Left ventricle myocardium inferior (tissue), 1 donor: ENCODE measurements around the gene CDKL2. TPM values are rescaled to one million over a fixed set of nuclear protein-coding genes. Genes with fewer than 3 reads are reported as not detected.
A peak's percentile ranks its signal among the peaks of the same experiment; 100 is the strongest.

Experiments
- DNase-seq: peaks from one replicate; pipeline ENCODE4 v3.0.0-alpha.2; 2020
- H3K27ac ChIP-seq: fragments of 200-600 bp; replicated peaks from 2 replicates; pipeline ENCODE4 v1.8.0; 2021
- H3K27me3 ChIP-seq: fragments of 200-600 bp; 2 replicates; pipeline ENCODE4 v1.8.0; 2021; ENCODE audit warnings: low read depth
- H3K36me3 ChIP-seq: fragments of 200-600 bp; 2 replicates; pipeline ENCODE4 v1.8.0; 2021
- H3K4me1 ChIP-seq: fragments of 200-600 bp; 2 replicates; pipeline ENCODE4 v1.8.0; 2021
- H3K4me3 ChIP-seq: fragments of 200-600 bp; 2 replicates; pipeline ENCODE4 v1.8.0; 2021; ENCODE audit warnings: mild to moderate bottlenecking, moderate library complexity
- H3K9me3 ChIP-seq: fragments of 200-600 bp; replicated peaks from 2 replicates; pipeline ENCODE4 v1.8.0; 2021
- intact Hi-C: fragments of 100-400 bp; cut with micrococcal nuclease; formaldehyde crosslinking; loops from one replicate; pipeline ENCODE4 v1.11.0; 2022
- long read RNA-seq: library from polyadenylated mRNA; unstranded; transcript quantifications from one replicate; pipeline ENCODE4 v2.0.0, GENCODE V29; 2021
- total RNA-seq: library from RNA; stranded (reverse); fragmentation: NEBNext Ultra II Directional; extraction: Animal tissue kit (Norgen Biotek cat#: 25700); gene quantifications from one replicate; pipeline ENCODE4 v1.2.1, GENCODE V29; 2021
- TF ChIP-seq, protein P1 (sequence below): fragments of 200-600 bp; IDR thresholded peaks from 2 replicates; pipeline ENCODE4 v1.8.0; 2021; ENCODE audit warnings: antibody characterized with exemption, mild to moderate bottlenecking, borderline replicate concordance
- donor health status: DM: no; HTN: yes; CAD: no; lungs with severe emphysema.

CDKL2 gene
- 0.11 TPM for total RNA-seq
- long read RNA-seq, result 0 reads

DNA sequence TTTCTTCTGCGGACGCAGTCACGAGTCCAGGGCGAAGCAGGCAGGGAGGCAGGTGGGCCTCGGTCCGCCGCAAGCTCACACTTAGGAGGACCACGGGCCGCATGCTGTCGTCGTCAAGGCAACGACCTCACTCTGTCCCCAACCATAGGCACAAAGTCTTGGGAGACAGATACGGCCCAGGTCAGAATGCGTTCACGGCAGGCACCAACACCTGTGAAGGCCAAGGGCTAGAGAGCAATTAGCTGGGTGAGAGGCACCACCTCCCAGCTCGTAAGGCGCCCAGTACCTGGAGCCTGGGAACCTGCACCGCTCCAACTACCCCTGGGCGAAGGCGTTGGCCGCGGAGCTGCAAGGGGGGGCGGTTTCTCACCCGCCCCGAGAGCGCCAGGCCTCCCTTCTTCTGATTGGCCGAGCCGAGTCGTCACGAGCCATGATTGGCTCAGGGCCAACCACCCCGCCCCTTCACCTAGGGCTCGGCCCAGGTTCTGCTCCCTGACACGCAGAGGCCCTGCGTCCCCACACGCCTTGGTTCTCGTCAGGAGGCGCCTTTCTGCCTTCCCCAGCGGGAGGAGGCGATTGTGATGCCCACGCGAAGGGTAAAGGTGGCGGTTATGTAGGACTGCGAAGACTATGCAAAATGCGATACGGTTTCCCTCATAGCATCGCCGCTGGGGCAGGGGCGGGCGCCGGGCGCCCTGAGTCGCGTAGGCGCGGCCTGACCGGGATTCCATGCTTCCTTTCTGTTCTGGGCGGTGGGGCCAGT, at the start of gene CDKL2:
TSS of gene CDKL2 (minus strand) at position 355 of the 763 bp plus-strand sequence. CDS start 4,540 bp downstream, outside the sequence.
- H3K4me1 ChIP-seq, result peaks cover 12% of the 10 kb centered on the region
- no peaks in the 10 kb centered on the region for H3K9me3 ChIP-seq
- peak within 1 kb of the TSS; percentile 70 for H3K4me3 ChIP-seq
- intact Hi-C loops, result no loop called here
- no peak within 1 kb of the TSS for H3K27ac ChIP-seq
- peak; percentile 80 for DNase-seq
- TF ChIP-seq, protein P1, sequence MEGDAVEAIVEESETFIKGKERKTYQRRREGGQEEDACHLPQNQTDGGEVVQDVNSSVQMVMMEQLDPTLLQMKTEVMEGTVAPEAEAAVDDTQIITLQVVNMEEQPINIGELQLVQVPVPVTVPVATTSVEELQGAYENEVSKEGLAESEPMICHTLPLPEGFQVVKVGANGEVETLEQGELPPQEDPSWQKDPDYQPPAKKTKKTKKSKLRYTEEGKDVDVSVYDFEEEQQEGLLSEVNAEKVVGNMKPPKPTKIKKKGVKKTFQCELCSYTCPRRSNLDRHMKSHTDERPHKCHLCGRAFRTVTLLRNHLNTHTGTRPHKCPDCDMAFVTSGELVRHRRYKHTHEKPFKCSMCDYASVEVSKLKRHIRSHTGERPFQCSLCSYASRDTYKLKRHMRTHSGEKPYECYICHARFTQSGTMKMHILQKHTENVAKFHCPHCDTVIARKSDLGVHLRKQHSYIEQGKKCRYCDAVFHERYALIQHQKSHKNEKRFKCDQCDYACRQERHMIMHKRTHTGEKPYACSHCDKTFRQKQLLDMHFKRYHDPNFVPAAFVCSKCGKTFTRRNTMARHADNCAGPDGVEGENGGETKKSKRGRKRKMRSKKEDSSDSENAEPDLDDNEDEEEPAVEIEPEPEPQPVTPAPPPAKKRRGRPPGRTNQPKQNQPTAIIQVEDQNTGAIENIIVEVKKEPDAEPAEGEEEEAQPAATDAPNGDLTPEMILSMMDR, result no peak
- no peaks in the 10 kb centered on the region for H3K36me3 ChIP-seq
- no peaks in the 10 kb centered on the region for H3K27me3 ChIP-seq

DNA sequence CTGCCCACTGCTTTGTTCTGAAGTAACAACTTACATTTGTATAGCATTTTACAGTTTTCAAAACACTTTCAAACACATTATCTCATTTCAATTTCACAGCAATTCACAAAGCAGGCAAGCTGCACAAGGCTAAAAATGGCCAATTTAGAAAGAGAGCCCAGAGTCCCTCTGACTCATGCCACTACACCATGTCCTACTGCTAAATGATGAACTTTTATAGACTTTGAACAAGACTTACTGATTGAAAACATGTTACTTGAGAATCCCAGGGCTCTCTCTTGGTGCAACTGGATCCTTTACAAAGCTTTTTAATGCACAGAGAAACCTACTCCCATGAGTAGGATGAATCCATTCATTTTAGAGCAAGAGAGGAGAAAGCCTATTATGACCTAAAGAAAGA, 48.6 kb upstream of the CDKL2 start:
- intact Hi-C loops, result no loop called here
- no peak overlapping the region for H3K4me3 ChIP-seq
- no peak overlapping the region for H3K27ac ChIP-seq
- H3K36me3 ChIP-seq, result no peaks in the 10 kb centered on the region
- H3K9me3 ChIP-seq, result no peaks in the 10 kb centered on the region
- peaks cover 4% of the 10 kb centered on the region for H3K4me1 ChIP-seq
- no peak for DNase-seq
- no peaks in the 10 kb centered on the region for H3K27me3 ChIP-seq
- TF ChIP-seq, protein P1, result no peak

DNA sequence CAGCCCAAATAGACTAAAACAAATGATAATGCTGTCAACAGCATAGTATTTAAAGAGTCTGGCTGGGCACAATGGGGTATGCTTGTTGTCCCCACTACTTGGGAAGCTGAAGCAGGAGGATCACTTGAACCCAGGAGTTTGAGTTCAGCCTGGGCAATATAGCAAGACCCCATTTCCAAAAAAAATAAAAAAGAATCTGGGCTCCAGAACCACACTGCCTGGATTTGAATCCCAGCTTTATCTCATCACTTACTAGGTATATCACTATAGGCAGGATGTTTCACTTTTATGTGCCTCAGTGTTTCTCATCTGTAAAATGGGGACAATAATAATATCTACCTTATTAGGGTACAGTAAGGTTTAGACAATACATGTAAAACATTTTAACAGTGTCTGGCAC, 48.1 kb upstream of the CDKL2 start:
- TF ChIP-seq, protein P1, result no peak
- no peak overlapping the region for H3K27ac ChIP-seq
- H3K27me3 ChIP-seq, result no peaks in the 10 kb centered on the region
- peaks cover 7% of the 10 kb centered on the region for H3K4me1 ChIP-seq
- intact Hi-C loops, result no loop called here
- no peak overlapping the region for H3K4me3 ChIP-seq
- no peak for DNase-seq
- no peaks in the 10 kb centered on the region for H3K9me3 ChIP-seq
- H3K36me3 ChIP-seq, result no peaks in the 10 kb centered on the region

DNA sequence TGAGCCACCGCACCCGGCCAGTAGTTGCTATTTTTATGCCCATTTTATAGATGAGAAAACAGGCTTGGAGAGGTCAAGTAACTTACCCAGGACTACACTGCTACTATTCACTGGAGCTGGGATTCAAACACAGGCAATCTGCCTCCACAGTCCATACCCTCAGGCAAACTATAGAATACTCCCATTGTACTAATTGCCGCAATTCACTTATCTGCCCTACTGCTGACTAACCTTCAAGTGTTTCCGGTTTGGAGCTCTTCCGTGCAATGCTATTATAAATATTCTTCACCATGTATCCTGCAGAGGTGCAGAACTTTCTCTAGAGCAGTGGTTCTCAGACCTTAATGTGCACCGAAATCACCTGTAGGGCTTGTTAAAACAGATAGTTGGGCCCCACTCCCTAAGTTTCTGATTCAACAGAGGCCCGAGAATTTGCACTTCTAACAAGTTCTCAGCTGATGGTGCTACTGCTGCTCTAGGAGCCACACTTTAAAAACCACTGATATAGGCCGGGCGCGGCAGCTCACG, 44.7 kb upstream of the CDKL2 start:
- no peak for DNase-seq
- TF ChIP-seq, protein P1, result no peak
- Histone ChIP-seq H3K4me3 (no peak overlapping the region), H3K27me3 (no peaks in the 10 kb centered on the region), H3K27ac (no peak overlapping the region), H3K36me3 (no peaks in the 10 kb centered on the region), H3K4me1 (peaks cover 38% of the 10 kb centered on the region), H3K9me3 (no peaks in the 10 kb centered on the region)
- intact Hi-C loops, result no loop called here

DNA sequence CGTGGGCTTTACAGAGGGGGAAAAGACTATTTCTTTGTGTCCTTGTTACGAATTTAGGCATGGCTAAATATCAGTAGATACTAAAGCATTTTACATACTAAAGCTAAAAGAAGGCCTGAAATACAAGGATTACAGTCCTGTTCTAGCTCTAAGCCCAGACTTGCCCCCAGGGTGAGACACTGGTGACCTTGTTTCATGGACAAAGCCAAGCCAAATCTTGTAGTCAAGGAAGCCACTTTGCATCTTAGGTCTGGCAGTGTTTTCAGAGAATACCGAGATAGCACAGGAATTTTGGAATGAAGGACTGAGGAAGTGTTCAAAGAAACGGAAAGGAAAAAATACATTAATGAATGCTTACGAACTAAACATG, 43.6 kb upstream of the CDKL2 start:
- TF ChIP-seq, protein P1, result no peak
- H3K36me3 ChIP-seq, result no peaks in the 10 kb centered on the region
- H3K27ac ChIP-seq, result peak overlapping the region; percentile 96
- H3K27me3 ChIP-seq, result no peaks in the 10 kb centered on the region
- no peaks in the 10 kb centered on the region for H3K9me3 ChIP-seq
- DNase-seq, result no peak
- peak overlapping the region; percentile 97 for H3K4me3 ChIP-seq
- H3K4me1 ChIP-seq, result peaks cover 50% of the 10 kb centered on the region
- intact Hi-C loops, result loop anchor here (5.0 kb wide), 1 partner anchor 48 kb away; the partner anchor contains the start of gene USO1
